ENCODE results near the gene MRPL24. TPM values are rescaled to one million over a fixed set of nuclear protein-coding genes. Genes with fewer than 3 reads are reported as not detected.

The MRPL24 gene
- total RNA-seq, 2 experiments from 2014 or later: 11.7 to 11.9 TPM

GRCh38 chr1:156773607-156774006 lies 32.7 kb upstream of the MRPL24 start:
- Histone ChIP-seq H3K27ac (ENCODE audit: low read depth in 1 of 2, low read length in 2 of 2) (no peak overlapping the region), H3K36me3 (ENCODE audit: insufficient read depth, low read length) (peaks cover 35% of the 10 kb centered on the region), H3K4me3 (ENCODE audit: low read length) (no peak overlapping the region), H3K4me1 (ENCODE audit: insufficient read depth, low read length) (peaks cover 44% of the 10 kb centered on the region), H3K27me3 (ENCODE audit: control insufficient read depth in 1 of 2, insufficient read depth in 2 of 2, low read length in 2 of 2) (no peaks in the 10 kb centered on the region), H3K9me3 (ENCODE audit: control insufficient read depth in 1 of 2, insufficient read depth in 1 of 2, low read length in 2 of 2) (no peaks in the 10 kb centered on the region)
- H3K36me3 Mint-ChIP-seq (ENCODE audit: low read depth): peaks cover 48% of the 10 kb centered on the region
- peak overlapping the region; percentile 6 for H3K4me3 Mint-ChIP-seq
- CTCF ChIA-PET: interaction anchor here (1.5 kb wide), 1 partner anchor 48 kb away, joined by 11 read pairs; no protein-coding TSS in a partner anchor
- intact Hi-C loops (cut with DNase I, micrococcal nuclease): loop anchor here in 1 of 2 experiments (5.0 kb wide), 1 partner anchor 39 kb away; no protein-coding TSS in a partner anchor
- ATAC-seq (ENCODE audit: poor library complexity) (peak; percentile 63), DNase-seq (peak in 2 of 14 experiments; percentile 19 to 28)
- TF ChIP-seq CTCF (IDR thresholded peaks at IDR 0.05): no peak
- no peak overlapping the region for H3K27ac Mint-ChIP-seq
- H3K9me3 Mint-ChIP-seq: no peaks in the 10 kb centered on the region
- POLR2A ChIA-PET: no interaction called here
- no peaks in the 10 kb centered on the region for H3K27me3 Mint-ChIP-seq
- peaks cover 74% of the 10 kb centered on the region for H3K4me1 Mint-ChIP-seq (ENCODE audit: low read depth)

- POLR2A ChIA-PET: no interaction called here
- Histone ChIP-seq H3K27ac (ENCODE audit: low read depth in 1 of 2, low read length in 2 of 2) (no peak overlapping the region), H3K9me3 (ENCODE audit: control insufficient read depth in 1 of 2, insufficient read depth in 1 of 2, low read length in 2 of 2) (no peaks in the 10 kb centered on the region), H3K4me3 (ENCODE audit: low read length) (no peak overlapping the region), H3K36me3 (ENCODE audit: insufficient read depth, low read length) (peaks cover 32% of the 10 kb centered on the region), H3K27me3 (ENCODE audit: control insufficient read depth in 1 of 2, insufficient read depth in 2 of 2, low read length in 2 of 2) (no peaks in the 10 kb centered on the region), H3K4me1 (ENCODE audit: insufficient read depth, low read length) (peaks cover 50% of the 10 kb centered on the region)
- DNase-seq: no peak
- intact Hi-C loops (cut with DNase I, micrococcal nuclease): loop anchor here in 1 of 2 experiments (5.0 kb wide), 1 partner anchor 39 kb away; no protein-coding TSS in a partner anchor
- TF ChIP-seq CTCF (IDR thresholded peaks at IDR 0.05): no peak
- Mint-ChIP-seq H3K27me3 (no peaks in the 10 kb centered on the region), H3K27ac (no peak overlapping the region), H3K4me3 (no peak overlapping the region), H3K36me3 (ENCODE audit: low read depth) (peaks cover 51% of the 10 kb centered on the region), H3K9me3 (no peaks in the 10 kb centered on the region), H3K4me1 (ENCODE audit: low read depth) (peaks cover 72% of the 10 kb centered on the region)
- no peak for ATAC-seq (ENCODE audit: poor library complexity)
- CTCF ChIA-PET: interaction anchor here (1.5 to 1.7 kb wide), 2 partner anchors 47 to 87 kb away, joined by 4 to 11 read pairs; no protein-coding TSS in a partner anchor
These were observed 32.0 kb upstream of the MRPL24 start for GRCh38 chr1:156772728-156773497.

DNA sequence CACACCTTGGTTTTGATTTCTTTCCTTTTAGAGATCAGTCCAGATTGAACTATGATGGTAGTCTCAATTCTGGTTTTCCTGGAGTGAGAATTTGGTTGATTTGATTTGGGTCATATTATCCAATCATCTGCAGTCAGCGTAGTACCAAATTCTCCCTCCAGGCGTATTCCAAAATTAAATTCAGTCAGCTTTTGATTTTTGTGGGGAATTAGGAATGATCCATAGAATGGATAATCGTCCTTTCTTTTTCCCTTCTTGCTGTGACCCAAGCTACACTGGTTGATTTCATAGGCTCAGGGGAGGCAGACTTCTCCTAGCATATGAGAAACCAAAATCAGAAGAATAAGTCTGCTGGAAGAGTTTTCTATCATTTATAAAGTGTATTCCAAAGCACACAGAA lies 31.3 kb upstream of the MRPL24 start:
- H3K27ac Mint-ChIP-seq: no peak overlapping the region
- DNase-seq: no peak
- intact Hi-C loops (cut with DNase I, micrococcal nuclease): loop anchor here in 1 of 2 experiments (5.0 kb wide), 1 partner anchor 40 kb away; no protein-coding TSS in a partner anchor
- H3K4me3 Mint-ChIP-seq: no peak overlapping the region
- H3K36me3 Mint-ChIP-seq (ENCODE audit: low read depth): peaks cover 45% of the 10 kb centered on the region
- no peaks in the 10 kb centered on the region for H3K9me3 ChIP-seq (ENCODE audit: control insufficient read depth in 1 of 2, insufficient read depth in 1 of 2, low read length in 2 of 2)
- H3K4me1 Mint-ChIP-seq (ENCODE audit: low read depth): peaks cover 65% of the 10 kb centered on the region
- H3K36me3 ChIP-seq (ENCODE audit: insufficient read depth, low read length): peaks cover 32% of the 10 kb centered on the region
- POLR2A ChIA-PET: no interaction called here
- no peak for ATAC-seq (ENCODE audit: poor library complexity)
- no peak overlapping the region for H3K27ac ChIP-seq (ENCODE audit: low read depth in 1 of 2, low read length in 2 of 2)
- no peak overlapping the region for H3K4me3 ChIP-seq (ENCODE audit: low read length)
- peaks cover 53% of the 10 kb centered on the region for H3K4me1 ChIP-seq (ENCODE audit: insufficient read depth, low read length)
- no peaks in the 10 kb centered on the region for H3K27me3 Mint-ChIP-seq
- TF ChIP-seq CTCF (IDR thresholded peaks at IDR 0.05): no peak
- CTCF ChIA-PET: interaction anchor here (0.6 to 1.7 kb wide), 4 partner anchors 46 to 297 kb away, joined by 3 to 11 read pairs (median 4); no protein-coding TSS in a partner anchor
- H3K9me3 Mint-ChIP-seq: no peaks in the 10 kb centered on the region
- no peaks in the 10 kb centered on the region for H3K27me3 ChIP-seq (ENCODE audit: control insufficient read depth in 1 of 2, insufficient read depth in 2 of 2, low read length in 2 of 2)

All from CD4-positive, alpha-beta T cell (primary cell).